Central memory CD4-positive, alpha-beta T cell (primary cell): ENCODE data around the gene TBC1D14.
"Not testable (repeated sequence)": the region's sequence is repeated elsewhere in the genome, so short reads cannot be mapped to it uniquely, and the experiment has no call there.

Experiments used
- DNase-seq: peaks from one replicate; pipeline ENCODE4 v3.0.0; 2022

TBC1D14 gene

DNA sequence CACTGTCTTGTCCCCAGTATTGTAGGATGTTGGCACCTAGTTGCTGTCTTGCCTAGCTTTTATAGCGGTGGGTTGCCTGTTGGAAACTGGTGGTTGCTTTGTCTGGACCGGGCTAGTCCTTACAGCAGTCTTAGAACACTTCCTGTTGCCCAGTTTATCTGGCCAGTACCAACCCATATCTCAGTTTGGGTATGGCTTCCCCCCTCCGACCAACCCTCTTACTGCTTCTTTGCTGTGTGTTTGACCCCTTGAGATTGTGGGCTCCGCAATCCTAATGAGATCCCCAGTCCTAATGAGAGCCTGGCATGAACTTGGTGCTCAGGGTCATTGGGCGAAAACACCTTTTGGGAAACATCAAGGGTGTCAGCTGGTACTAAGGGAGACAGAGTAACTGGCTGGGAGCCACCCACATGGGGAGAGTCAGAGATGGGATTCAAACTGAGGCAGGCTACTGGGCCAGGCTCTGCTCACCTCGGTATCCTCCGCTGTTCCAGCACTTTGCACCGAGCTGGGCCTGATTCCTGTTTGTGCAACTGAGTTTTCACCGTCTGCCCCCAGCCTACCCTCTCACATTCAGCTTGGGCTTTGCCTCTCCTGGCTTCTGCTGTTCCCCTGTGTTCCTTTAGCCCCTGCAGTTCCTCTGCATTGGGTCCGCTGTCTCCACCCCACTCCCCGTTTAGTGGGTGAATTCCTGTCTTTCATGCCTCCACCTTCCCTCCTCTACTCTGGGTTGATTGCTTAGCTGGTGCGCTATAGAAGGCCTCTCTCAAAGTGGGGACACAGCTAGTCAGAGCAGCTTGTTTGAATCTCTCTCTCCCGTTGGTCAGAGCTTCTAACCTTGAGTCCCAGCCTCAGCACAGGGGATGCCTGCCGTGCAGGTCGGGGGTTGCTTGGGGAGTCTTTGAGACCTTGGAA, 1.6 kb downstream of the TBC1D14 start:
- no peak for DNase-seq

- DNase-seq, result not testable (repeated sequence)
These were observed 2.3 kb downstream of the TBC1D14 start for GRCh38 chr4:6911917-6912316.

DNA sequence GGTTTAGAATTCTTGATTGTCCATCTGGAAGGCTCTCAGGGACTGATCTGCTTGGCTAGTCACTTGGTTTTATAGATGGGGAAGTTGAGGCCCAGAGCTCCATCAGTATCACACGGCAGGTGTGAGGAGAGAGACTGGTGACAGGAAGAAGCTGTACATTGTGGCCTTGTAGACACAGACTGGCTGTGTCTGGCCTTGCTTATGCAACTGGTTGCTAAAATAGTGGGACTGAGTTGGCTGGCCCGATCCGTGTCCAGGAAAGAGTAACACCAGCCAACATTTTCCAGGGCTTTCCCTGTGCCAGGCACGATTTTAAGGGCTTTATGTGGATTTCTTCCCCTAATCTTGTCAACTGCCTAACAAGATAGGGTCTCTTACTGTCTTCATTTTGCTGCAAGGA, 2.8 kb downstream of the TBC1D14 start:
- no peak for DNase-seq

DNA sequence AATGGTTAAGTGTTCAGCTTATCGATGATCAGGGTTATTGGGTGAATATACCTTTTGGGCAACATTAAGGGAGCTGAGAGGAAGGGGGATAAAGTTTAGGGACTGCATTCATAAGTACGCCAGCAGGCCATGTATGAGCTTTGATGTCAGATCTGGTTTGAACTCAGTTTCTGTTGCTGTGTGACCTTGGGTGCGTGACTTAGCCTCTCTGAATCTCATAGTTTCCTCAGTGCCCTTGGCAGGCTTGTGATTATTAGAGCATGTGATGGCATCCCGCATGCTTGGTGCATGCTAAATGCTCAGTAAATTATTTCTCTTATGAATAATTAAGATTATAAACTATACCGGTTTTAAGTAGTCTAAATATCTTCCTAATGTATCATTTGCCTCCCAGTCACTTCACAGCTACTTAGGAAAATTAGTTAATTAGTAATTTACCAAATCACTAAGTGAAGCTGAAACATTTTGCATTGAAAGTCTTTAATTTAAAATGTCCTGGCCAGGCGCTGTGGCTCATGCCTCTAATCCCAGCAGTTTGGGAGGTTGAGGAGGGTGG, 3.8 kb downstream of the TBC1D14 start:
- DNase-seq, result no peak

GRCh38 chr4:6914448-6914847, 4.8 kb downstream of the TBC1D14 start:
- DNase-seq, result no peak

GRCh38 chr4:6915041-6916005, 5.7 kb downstream of the TBC1D14 start:
- DNase-seq, result no peak

DNA sequence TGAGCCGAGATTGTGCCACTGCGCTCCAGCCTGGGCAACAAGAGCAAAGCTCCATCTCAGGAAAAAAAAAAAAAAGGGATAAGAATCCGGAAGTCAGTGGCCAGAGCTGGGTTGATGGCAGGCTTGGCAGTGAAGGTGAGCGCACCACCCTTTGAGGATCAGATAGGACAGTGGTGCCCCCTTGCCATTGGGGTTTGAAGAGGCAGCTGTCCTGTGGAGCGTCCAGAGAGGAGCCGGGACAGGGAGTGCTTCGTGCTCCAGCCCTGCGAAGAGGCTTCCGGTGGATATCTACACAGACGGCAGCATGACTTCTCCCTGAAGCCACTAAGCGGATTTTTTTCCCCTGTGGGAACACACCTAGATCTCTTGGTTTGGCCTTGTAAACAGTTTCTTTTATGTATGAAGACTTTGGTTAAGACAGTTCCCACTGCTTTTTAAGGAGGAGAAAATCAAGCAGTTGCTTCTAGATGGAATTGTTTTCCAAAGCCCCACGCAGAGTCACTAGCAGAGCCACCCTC, 6.5 kb downstream of the TBC1D14 start:
- no peak for DNase-seq

DNA sequence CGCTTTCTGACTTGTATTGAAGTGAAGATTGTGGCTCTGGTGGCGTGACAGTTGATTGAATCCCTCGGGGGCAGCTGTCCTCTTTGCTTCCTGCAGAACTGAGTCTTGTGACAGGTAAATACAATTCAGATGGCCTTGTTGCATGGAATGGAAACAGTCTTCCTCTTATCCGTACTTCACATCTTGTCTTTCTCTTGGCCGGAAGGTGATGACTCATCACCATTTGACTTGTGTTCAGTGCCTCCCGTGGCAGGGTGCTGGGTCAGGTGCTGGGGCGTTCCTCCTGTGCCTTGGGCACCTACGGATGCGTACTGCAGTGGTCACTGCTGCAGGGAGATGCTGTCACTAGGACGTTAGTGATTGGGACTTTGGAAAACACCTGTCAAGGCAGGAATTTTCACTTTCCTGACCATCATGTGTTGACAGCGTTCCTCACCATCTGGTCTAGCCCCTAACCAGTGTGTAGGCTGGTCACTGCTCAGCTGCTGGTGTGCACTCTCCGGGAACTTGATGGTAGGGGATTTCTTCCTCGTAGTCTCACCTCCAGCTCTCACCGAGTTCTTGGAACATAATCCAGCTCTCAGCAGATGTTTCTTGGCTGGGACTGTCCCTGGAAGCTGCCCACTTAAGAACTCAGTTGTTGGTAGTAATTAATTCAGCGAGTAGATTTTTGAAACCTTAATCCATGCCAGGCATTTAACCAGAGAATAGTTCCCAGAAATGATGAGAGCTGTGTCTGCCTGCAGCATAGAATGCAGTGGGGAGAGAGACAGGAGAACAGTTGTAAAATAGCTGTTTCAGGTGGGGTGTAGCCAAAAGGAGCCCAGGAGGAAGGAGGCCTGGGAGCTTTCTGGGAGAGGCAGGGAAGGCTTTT, 7.2 kb downstream of the TBC1D14 start:
- peak; percentile 60 for DNase-seq

GRCh38 chr4:6917461-6918271, 8.0 kb downstream of the TBC1D14 start:
- DNase-seq, result peak; percentile 20

DNA sequence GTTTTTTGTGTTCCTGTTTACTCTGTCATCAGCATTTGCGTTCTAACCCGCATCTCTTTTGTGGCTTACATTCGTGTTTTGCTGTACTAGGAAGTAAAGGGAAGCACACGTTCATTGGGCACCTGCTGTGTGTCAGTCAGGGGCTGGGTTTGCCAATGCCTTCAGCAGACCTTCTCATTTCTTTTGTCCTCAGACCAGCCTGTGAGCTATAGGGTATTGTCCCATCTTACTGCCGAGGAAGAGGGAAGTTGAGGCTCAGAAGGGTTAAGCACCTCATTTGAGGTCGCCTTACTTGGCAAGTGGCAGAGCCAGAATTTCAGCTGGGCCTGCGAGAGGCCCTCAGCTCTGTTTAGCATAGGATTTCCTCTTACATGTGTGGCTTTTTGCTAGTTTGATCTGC, 8.7 kb downstream of the TBC1D14 start:
- peak; percentile 43 for DNase-seq

DNA sequence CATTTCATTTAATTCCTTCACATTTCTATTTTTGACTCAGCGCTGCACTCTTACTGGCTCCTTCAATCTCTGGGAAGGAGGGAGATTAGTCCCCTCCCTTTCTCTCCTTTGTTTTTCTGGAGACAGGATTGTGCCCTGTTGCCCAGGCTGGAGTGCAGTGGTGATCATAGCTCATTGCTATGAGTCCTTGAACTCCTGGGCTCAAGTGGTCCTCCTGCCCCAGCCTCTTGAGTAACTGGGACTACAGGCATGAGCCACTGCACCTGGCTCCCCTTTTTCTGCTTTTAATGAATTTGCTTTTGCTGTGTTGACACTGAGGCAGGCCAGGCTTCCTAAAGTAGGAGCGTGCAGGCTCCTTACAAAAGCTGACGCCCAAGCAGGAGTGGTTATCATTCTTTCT, 10.5 kb downstream of the TBC1D14 start:
- DNase-seq, result no peak

DNA sequence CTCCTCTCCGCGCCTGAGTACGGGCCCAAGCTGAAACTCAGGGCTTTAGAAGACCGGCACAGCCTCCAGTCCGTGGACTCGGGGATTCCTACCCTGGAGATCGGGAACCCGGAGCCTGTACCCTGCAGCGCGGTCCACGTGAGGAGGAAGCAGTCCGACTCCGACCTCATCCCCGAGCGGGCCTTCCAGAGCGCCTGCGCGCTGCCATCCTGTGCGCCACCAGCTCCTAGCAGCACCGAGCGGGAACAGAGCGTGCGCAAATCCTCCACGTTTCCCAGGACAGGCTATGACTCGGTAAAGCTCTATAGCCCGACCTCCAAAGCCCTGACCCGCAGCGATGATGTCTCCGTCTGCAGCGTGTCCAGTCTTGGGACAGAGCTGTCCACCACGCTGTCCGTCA, 13.9 kb downstream of the TBC1D14 start:
- no peak for DNase-seq

DNA sequence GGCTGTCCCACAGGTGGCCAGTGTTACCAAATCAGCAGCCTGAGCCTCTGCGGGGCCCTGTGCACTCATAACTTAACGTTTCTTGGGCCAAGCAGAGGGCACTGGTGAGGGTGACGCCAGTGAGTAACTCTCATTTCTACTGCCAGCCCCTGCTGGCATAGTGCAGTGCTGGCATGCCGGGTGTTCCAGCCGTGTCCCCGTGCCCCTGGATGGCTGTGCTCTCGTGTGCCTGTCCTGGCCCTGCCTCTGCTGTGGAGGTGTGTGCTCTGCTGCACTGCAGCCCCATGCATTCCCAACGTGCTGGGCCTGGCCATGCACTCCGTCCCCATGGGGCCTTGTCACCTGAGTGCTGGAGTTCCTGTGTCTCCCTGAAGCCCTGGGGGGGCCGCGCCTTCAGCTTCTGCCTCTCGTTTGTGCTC, 14.7 kb downstream of the TBC1D14 start:
- no peak for DNase-seq

- DNase-seq, result no peak
These were observed 15.8 kb downstream of the TBC1D14 start for GRCh38 chr4:6925357-6925836.

GRCh38 chr4:6926081-6926480, 16.5 kb downstream of the TBC1D14 start:
- DNase-seq, result no peak

DNA sequence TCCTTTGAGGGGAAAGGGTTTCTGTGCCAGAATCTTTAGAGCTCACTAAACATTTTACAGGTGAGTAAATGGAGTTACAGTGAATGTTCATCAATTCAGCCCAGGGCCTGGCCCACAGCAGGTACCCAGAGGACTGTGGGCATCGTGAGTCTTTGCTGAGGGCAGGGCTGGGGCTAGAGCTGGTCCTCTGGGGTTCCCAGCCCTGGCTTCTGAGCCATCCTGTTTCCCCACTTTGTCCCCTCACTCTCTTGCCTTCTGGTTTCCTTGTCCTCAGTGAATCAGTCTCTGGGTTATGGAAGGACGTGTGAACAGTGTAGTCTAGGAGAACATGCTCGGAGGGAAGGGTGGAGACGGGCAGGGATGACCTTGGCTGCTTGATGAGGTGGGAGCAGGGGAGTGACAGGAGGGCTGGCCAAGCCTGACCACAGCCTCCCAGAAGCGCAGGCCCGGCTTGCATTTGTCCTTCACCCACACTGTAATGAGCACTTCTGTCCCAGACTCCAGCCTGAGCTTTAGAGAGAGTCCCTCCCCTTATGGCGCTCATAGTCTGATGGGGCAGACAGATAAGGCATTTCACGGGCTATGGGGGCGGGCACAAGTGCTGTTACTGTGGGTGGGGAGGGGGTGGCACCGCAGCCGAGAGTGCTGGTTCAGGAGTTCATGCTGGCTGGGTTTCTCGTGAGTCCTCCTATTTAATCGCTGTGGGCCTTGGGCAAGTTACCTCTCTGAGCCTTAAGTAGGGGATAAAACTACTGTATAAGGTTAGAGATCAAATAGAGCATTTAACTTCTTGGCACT, 17.3 kb downstream of the TBC1D14 start:
- DNase-seq, result peak; percentile 58

- DNase-seq, result no peak
These were observed 18.5 kb downstream of the TBC1D14 start for GRCh38 chr4:6928081-6928480.

- DNase-seq, result no peak
These were observed 19.7 kb downstream of the TBC1D14 start for GRCh38 chr4:6929339-6929811.

- DNase-seq, result no peak
These were observed 20.3 kb downstream of the TBC1D14 start for GRCh38 chr4:6929812-6930464.
